Hepatocyte (in vitro differentiated cells): ENCODE data around the gene PHYHIPL. TPM values are rescaled to one million over a fixed set of nuclear protein-coding genes. Genes with fewer than 3 reads are reported as not detected.

Experiments used
- DNase-seq: peaks from one replicate; pipeline ENCODE4 v3.0.0-alpha.2; 2016; ENCODE audit warnings: low spot score
- H2AFZ ChIP-seq: fragments of 200-600 bp; sonication (generic); 2 replicates; pipeline ENCODE4 v1.6.0; 2016; ENCODE audit warnings: antibody characterized with exemption, mild to moderate bottlenecking
- H3K27ac ChIP-seq: fragments of 200-600 bp; sonication (generic); 2 replicates; pipeline ENCODE4 v1.5.1; 2016; ENCODE audit warnings: mild to moderate bottlenecking
- H3K27me3 ChIP-seq: fragments of 200-600 bp; sonication (generic); 2 replicates; pipeline ENCODE4 v1.6.1; 2016
- H3K36me3 ChIP-seq: fragments of 200-600 bp; sonication (generic); replicated peaks from 2 replicates; pipeline ENCODE4 v1.5.1; 2016; ENCODE audit warnings: low read depth; ENCODE audit not compliant: insufficient read depth
- H3K4me1 ChIP-seq: fragments of 200-600 bp; sonication (generic); 2 replicates; pipeline ENCODE4 v1.5.1; 2016; ENCODE audit warnings: mild to moderate bottlenecking, moderate library complexity; ENCODE audit not compliant: insufficient read depth
- H3K4me2 ChIP-seq: fragments of 200-600 bp; sonication (generic); 2 replicates; pipeline ENCODE4 v1.6.0; 2016
- H3K4me3 ChIP-seq: fragments of 200-600 bp; sonication (generic); 2 replicates; pipeline ENCODE4 v1.5.1; 2016; ENCODE audit warnings: mild to moderate bottlenecking
- H3K79me2 ChIP-seq: fragments of 200-600 bp; sonication (generic); 2 replicates; pipeline ENCODE4 v1.6.0; 2017; ENCODE audit warnings: mild to moderate bottlenecking
- H3K9me2 ChIP-seq: fragments of 200-600 bp; sonication (generic); replicated peaks from 2 replicates; pipeline ENCODE4 v1.6.0; 2017; ENCODE audit warnings: mild to moderate bottlenecking; ENCODE audit not compliant: insufficient read depth
- H3K9me3 ChIP-seq: fragments of 200-600 bp; sonication (generic); 2 replicates; pipeline ENCODE4 v1.5.1; 2016; ENCODE audit warnings: low read depth, mild to moderate bottlenecking
- H4K20me1 ChIP-seq: fragments of 200-600 bp; sonication (generic); 2 replicates; pipeline ENCODE4 v1.6.0; 2016; ENCODE audit warnings: mild to moderate bottlenecking; ENCODE audit not compliant: insufficient read depth, poor library complexity, severe bottlenecking
- EZH2 ChIP-seq: fragments of 200-600 bp; sonication (generic); IDR thresholded peaks from 2 replicates; pipeline ENCODE4 v1.6.1; 2016; ENCODE audit warnings: antibody characterized with exemption, mild to moderate bottlenecking, borderline replicate concordance
- EZH2phosphoT487 ChIP-seq: fragments of 200-600 bp; sonication (generic); IDR thresholded peaks from one replicate; pipeline ENCODE4 v1.6.1; 2018; ENCODE audit warnings: antibody characterized with exemption, mild to moderate bottlenecking, low read depth, moderate library complexity; ENCODE audit not compliant: unreplicated experiment, severe bottlenecking
- WGBS: methylation state at CpG from one replicate; pipeline ENCODE4 v1.1.6; 2016; ENCODE audit warnings: low lambda C conversion rate; ENCODE audit errors: missing lambda C conversion rate; 5-methylcytosine and 5-hydroxymethylcytosine counted together
- polyA plus RNA-seq: library from polyadenylated mRNA; unstranded; fragments of >200 nt; fragmentation: Nextera tagmentation; extraction: Ambion mirVana; gene quantifications from 2 replicates; pipeline ENCODE4 v1.2.1, GENCODE V29; 2016
- total RNA-seq: library from RNA; depleted of rRNA; stranded (reverse); fragments of >200 nt; gene quantifications from 2 replicates; pipeline ENCODE4 v1.2.3, GENCODE V29; 2014
- TF ChIP-seq, protein P1 (sequence below): fragments of 200-600 bp; sonication (generic); IDR thresholded peaks from 2 replicates; pipeline ENCODE4 v1.5.1; 2016; ENCODE audit warnings: antibody characterized with exemption, mild to moderate bottlenecking; ENCODE audit not compliant: poor library complexity

PHYHIPL gene
- total and polyA plus RNA-seq, 2 experiments from 2014 or later, result 5.9 to 6.8 TPM

DNA sequence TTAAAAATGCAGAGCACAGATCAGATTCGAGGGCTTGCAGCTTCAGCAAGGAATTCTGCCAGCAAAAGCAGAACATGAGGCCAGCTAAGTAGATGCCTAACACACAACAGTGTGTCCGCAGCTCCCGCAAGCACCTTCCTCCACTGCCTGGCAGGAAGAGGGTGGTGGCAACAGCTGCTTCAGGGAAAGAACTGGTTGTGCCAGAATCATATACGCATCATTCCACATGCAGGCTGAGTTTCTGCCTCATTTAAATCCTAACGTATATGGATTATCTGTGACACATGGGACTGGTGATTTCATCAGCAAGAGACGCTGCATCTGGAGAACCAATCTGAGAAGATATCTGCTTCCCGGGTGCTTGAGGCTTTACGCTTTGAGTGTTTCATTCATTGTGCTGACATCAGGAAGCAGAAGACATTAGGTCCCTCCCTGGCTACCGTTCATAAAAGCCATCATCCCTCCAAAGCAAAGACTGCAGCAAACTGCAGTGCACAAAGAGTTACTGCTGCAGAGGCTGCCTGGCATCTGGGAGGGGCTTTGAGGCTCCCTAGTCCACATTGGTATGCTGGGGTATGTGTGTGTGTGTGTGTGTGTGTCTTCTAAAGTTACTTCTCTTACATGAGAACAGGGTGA, 107.1 kb downstream of the PHYHIPL start:
- H2AFZ ChIP-seq, result no peak overlapping the region
- H3K27me3 ChIP-seq, result no peaks in the 10 kb centered on the region
- no peak overlapping the region for H3K4me2 ChIP-seq
- no peaks in the 10 kb centered on the region for H3K4me1 ChIP-seq
- H3K9me2 ChIP-seq, result no peaks in the 10 kb centered on the region
- no peak for DNase-seq
- TF ChIP-seq EZH2 (no peak), EZH2phosphoT487 (no peak)
- TF ChIP-seq, protein P1, sequence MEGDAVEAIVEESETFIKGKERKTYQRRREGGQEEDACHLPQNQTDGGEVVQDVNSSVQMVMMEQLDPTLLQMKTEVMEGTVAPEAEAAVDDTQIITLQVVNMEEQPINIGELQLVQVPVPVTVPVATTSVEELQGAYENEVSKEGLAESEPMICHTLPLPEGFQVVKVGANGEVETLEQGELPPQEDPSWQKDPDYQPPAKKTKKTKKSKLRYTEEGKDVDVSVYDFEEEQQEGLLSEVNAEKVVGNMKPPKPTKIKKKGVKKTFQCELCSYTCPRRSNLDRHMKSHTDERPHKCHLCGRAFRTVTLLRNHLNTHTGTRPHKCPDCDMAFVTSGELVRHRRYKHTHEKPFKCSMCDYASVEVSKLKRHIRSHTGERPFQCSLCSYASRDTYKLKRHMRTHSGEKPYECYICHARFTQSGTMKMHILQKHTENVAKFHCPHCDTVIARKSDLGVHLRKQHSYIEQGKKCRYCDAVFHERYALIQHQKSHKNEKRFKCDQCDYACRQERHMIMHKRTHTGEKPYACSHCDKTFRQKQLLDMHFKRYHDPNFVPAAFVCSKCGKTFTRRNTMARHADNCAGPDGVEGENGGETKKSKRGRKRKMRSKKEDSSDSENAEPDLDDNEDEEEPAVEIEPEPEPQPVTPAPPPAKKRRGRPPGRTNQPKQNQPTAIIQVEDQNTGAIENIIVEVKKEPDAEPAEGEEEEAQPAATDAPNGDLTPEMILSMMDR, result no peak
- 59% methylated on average over 9 of the region's 9 CpGs for WGBS
- no peaks in the 10 kb centered on the region for H4K20me1 ChIP-seq
- no peaks in the 10 kb centered on the region for H3K36me3 ChIP-seq
- H3K79me2 ChIP-seq, result no peaks in the 10 kb centered on the region
- no peak overlapping the region for H3K4me3 ChIP-seq
- H3K27ac ChIP-seq, result no peak overlapping the region
- H3K9me3 ChIP-seq, result no peaks in the 10 kb centered on the region

DNA sequence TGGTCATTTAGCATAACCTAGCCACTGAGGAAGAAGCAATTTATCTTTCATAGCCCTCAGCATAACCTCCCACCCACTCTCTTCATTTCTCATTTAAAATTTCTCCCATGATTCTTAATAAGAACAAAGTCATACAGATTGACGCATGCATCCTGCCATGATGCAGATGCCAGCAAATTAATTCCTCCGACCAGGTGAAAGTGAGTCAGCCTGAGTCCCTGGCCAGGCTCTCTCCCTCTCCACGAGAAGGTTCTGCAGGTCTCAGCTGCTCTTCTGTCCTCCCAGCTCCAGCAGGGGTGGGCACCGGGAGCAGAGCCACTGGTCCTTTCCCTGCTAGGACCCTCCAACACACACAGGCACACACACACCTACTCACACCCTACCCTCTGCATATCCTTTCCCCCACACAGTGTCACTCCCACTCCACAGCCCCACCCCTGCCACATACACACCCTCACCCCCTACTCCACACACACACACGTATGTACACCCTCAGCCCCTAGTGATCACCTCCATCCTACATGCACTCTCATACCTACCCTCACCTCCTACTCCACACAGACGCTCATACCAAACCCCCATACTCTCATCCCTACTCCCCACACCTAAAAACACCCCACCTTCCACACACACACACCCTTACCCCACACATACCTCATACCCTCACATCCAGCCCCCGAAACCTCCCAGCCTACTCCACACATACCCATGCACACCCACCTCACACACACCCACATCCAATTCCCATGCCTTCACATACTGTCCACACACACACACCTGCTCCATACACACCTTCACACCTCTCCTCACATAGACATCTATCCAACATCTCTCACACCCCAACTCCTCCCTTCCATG, 107.9 kb downstream of the PHYHIPL start:
- Histone ChIP-seq H4K20me1 (no peaks in the 10 kb centered on the region), H2AFZ (no peak overlapping the region), H3K4me3 (no peak overlapping the region), H3K4me1 (no peaks in the 10 kb centered on the region), H3K79me2 (no peaks in the 10 kb centered on the region), H3K4me2 (no peak overlapping the region), H3K9me2 (no peaks in the 10 kb centered on the region), H3K9me3 (no peaks in the 10 kb centered on the region), H3K36me3 (no peaks in the 10 kb centered on the region), H3K27ac (no peak overlapping the region), H3K27me3 (no peaks in the 10 kb centered on the region)
- TF ChIP-seq, protein P1, result no peak
- DNase-seq, result no peak
- 91% methylated on average over 6 of the region's 7 CpGs for WGBS

DNA sequence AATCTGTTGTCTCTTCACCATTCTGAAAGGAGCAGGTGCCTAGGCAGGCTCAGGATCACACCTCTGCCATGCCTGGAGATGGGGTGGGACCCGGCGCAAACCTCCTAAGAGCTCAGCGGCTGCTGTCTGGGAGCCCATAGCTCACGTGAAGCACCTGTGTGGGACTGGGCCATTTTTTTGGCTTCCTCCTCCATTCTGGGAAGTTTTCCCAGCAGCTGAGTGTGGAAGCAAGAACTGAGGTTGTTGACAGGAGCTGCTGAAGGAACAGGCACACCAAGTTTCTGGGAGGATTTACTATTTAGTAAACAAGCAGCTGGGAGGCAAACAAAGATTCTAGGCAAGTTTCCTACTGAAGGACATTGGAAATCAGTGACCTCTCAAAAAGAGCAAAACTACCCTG, 108.6 kb downstream of the PHYHIPL start:
- Histone ChIP-seq H3K79me2 (no peaks in the 10 kb centered on the region), H4K20me1 (no peaks in the 10 kb centered on the region), H3K4me1 (no peaks in the 10 kb centered on the region), H3K36me3 (no peaks in the 10 kb centered on the region), H3K9me3 (no peaks in the 10 kb centered on the region), H3K4me2 (no peak overlapping the region), H3K27ac (no peak overlapping the region), H2AFZ (no peak overlapping the region), H3K9me2 (no peaks in the 10 kb centered on the region), H3K4me3 (no peak overlapping the region), H3K27me3 (no peaks in the 10 kb centered on the region)
- 86% methylated on average over 4 of the region's 4 CpGs for WGBS
- TF ChIP-seq EZH2 (no peak), EZH2phosphoT487 (no peak)
- TF ChIP-seq, protein P1, result no peak
- no peak for DNase-seq
